HFF-Myc (cell line): ENCODE measurements around the gene FOXK2.

Source experiments
- DNase-seq: peaks from one replicate; pipeline ENCODE4 v3.0.0-alpha.2; 2011; ENCODE audit warnings: low read depth; ENCODE audit errors: extremely low read depth
- H3K4me3 ChIP-seq: replicated peaks from 2 replicates; pipeline ENCODE4 v1.5.1; 2011; ENCODE audit warnings: low read depth, mild to moderate bottlenecking, control low read depth, low read length
- CTCF ChIP-seq: IDR thresholded peaks from 2 replicates; pipeline ENCODE4 v1.5.1; 2012; ENCODE audit warnings: mild to moderate bottlenecking, low read depth, low read length, control low read depth; ENCODE audit errors: missing control alignments

Gene FOXK2

GRCh38 chr17:82598256-82599119 lies 79.0 kb downstream of the FOXK2 start:
- no peak overlapping the region for H3K4me3 ChIP-seq
- TF ChIP-seq CTCF: no peak
- DNase-seq: no peak

GRCh38 chr17:82599674-82600661 lies 80.4 kb downstream of the FOXK2 start:
- H3K4me3 ChIP-seq: no peak overlapping the region
- TF ChIP-seq CTCF: no peak
- DNase-seq: no peak

GRCh38 chr17:82600731-82601446 lies 81.4 kb downstream of the FOXK2 start:
- H3K4me3 ChIP-seq: no peak overlapping the region
- DNase-seq: no peak
- TF ChIP-seq CTCF: no peak

GRCh38 chr17:82601447-82602000 lies 82.0 kb downstream of the FOXK2 start:
- no peak overlapping the region for H3K4me3 ChIP-seq
- TF ChIP-seq CTCF: no peak
- DNase-seq: no peak

GRCh38 chr17:82602487-82602886 lies 83.0 kb downstream of the FOXK2 start:
- no peak for DNase-seq
- no peak for TF ChIP-seq CTCF
- H3K4me3 ChIP-seq: no peak overlapping the region

GRCh38 chr17:82602986-82603710 lies 83.6 kb downstream of the FOXK2 start:
- H3K4me3 ChIP-seq: no peak overlapping the region
- DNase-seq: no peak
- TF ChIP-seq CTCF: no peak
